KMS-11 (cell line): ENCODE results near the gene LCN12.

Source experiments
- H2AFZ ChIP-seq: fragments of 200-600 bp; sonication (generic); 2 replicates; pipeline ENCODE4 v1.6.1; 2016; ENCODE audit warnings: antibody characterized with exemption, mixed run types, low read depth
- H3K27ac ChIP-seq: fragments of 200-600 bp; sonication (generic); 2 replicates; pipeline ENCODE4 v1.6.1; 2016; ENCODE audit warnings: mild to moderate bottlenecking, mixed run types
- H3K27me3 ChIP-seq: fragments of 200-600 bp; sonication (generic); 2 replicates; pipeline ENCODE4 v1.6.1; 2017; ENCODE audit warnings: mild to moderate bottlenecking, low read depth, mixed run types, moderate library complexity; ENCODE audit not compliant: insufficient read depth
- H3K36me3 ChIP-seq: fragments of 200-600 bp; sonication (generic); 2 replicates; pipeline ENCODE4 v1.6.1; 2017; ENCODE audit warnings: mild to moderate bottlenecking, mixed run types; ENCODE audit not compliant: insufficient read depth
- H3K4me1 ChIP-seq: fragments of 200-600 bp; sonication (generic); 2 replicates; pipeline ENCODE4 v1.6.1; 2016; ENCODE audit warnings: mild to moderate bottlenecking, low read depth, mixed run types; ENCODE audit not compliant: poor library complexity, severe bottlenecking
- H3K4me2 ChIP-seq: fragments of 200-600 bp; sonication (generic); 2 replicates; pipeline ENCODE4 v1.7.0; 2016; ENCODE audit warnings: mild to moderate bottlenecking, mixed run types
- H3K4me3 ChIP-seq: fragments of 200-600 bp; sonication (generic); IDR thresholded peaks from 2 replicates; pipeline ENCODE4 v1.6.1; 2017; ENCODE audit warnings: low read depth, low read length, mixed read lengths; ENCODE audit not compliant: insufficient read depth
- H3K79me2 ChIP-seq: fragments of 200-600 bp; sonication (generic); 2 replicates; pipeline ENCODE4 v1.6.1; 2016; ENCODE audit warnings: low read depth, mixed run types; ENCODE audit not compliant: insufficient read depth
- H3K9ac ChIP-seq: fragments of 200-600 bp; sonication (generic); 2 replicates; pipeline ENCODE4 v1.6.1; 2016; ENCODE audit warnings: mild to moderate bottlenecking, mixed run types
- H4K20me1 ChIP-seq: fragments of 200-600 bp; sonication (generic); 2 replicates; pipeline ENCODE4 v1.6.1; 2016; ENCODE audit warnings: mild to moderate bottlenecking, mixed run types; ENCODE audit not compliant: insufficient read depth
- CTCF ChIP-seq: fragments of 200-600 bp; sonication (generic); conservative IDR thresholded peaks from 2 replicates; pipeline ENCODE4 v1.6.1; 2017; ENCODE audit warnings: low read depth, mild to moderate bottlenecking, antibody characterized with exemption, low read length, moderate library complexity, mixed read lengths

The LCN12 gene

GRCh38 chr9:136994180-136994887 is 42.3 kb downstream of the LCN12 start:
- Histone ChIP-seq H3K4me1 (peaks cover 13% of the 10 kb centered on the region), H4K20me1 (no peaks in the 10 kb centered on the region), H3K27ac (no peak overlapping the region), H3K79me2 (no peaks in the 10 kb centered on the region), H2AFZ (no peak overlapping the region), H3K4me3 (no peak overlapping the region), H3K36me3 (no peaks in the 10 kb centered on the region), H3K9ac (no peak overlapping the region), H3K27me3 (peaks cover 46% of the 10 kb centered on the region), H3K4me2 (no peak overlapping the region)
- no peak for TF ChIP-seq CTCF

- Histone ChIP-seq H3K9ac (no peak overlapping the region), H3K36me3 (no peaks in the 10 kb centered on the region), H3K27me3 (peaks cover 42% of the 10 kb centered on the region), H3K4me3 (no peak overlapping the region), H4K20me1 (no peaks in the 10 kb centered on the region), H3K27ac (no peak overlapping the region), H2AFZ (no peak overlapping the region), H3K4me2 (no peak overlapping the region), H3K4me1 (peaks cover 19% of the 10 kb centered on the region), H3K79me2 (no peaks in the 10 kb centered on the region)
- no peak for TF ChIP-seq CTCF
These were observed 42.8 kb downstream of the LCN12 start for GRCh38 chr9:136994888-136995230.

- Histone ChIP-seq H3K79me2 (no peaks in the 10 kb centered on the region), H3K4me3 (no peak overlapping the region), H3K27me3 (peaks cover 37% of the 10 kb centered on the region), H2AFZ (no peak overlapping the region), H3K9ac (no peak overlapping the region), H3K36me3 (no peaks in the 10 kb centered on the region), H3K4me1 (peaks cover 24% of the 10 kb centered on the region), H4K20me1 (no peaks in the 10 kb centered on the region), H3K27ac (no peak overlapping the region), H3K4me2 (no peak overlapping the region)
- TF ChIP-seq CTCF, result no peak
These were observed 43.3 kb downstream of the LCN12 start for GRCh38 chr9:136995362-136995761.

GRCh38 chr9:136995772-136996311 is 43.8 kb downstream of the LCN12 start:
- no peaks in the 10 kb centered on the region for H3K79me2 ChIP-seq
- H3K27ac ChIP-seq, result no peak overlapping the region
- H3K4me3 ChIP-seq, result no peak overlapping the region
- peaks cover 32% of the 10 kb centered on the region for H3K27me3 ChIP-seq
- H3K4me1 ChIP-seq, result peaks cover 29% of the 10 kb centered on the region
- no peak overlapping the region for H3K9ac ChIP-seq
- H3K36me3 ChIP-seq, result no peaks in the 10 kb centered on the region
- no peak for TF ChIP-seq CTCF
- no peaks in the 10 kb centered on the region for H4K20me1 ChIP-seq
- no peak overlapping the region for H3K4me2 ChIP-seq
- H2AFZ ChIP-seq, result no peak overlapping the region
